ENCODE data around the gene EDEM1.

Gene EDEM1

GRCh38 chr3:5186089-5186857, 1.2 kb upstream of the EDEM1 start:
- TF ChIP-seq CTCF (IDR thresholded peaks at IDR 0.05; ENCODE audit: control insufficient read depth, extremely low read depth, insufficient read depth): no peak
- H3K4me3 ChIP-seq (ENCODE audit: low read depth, low read length): peak overlapping the region; percentile 66
- no peak for DNase-seq (ENCODE audit: low read depth)

GRCh38 chr3:5186858-5187155, 700 bp upstream of the EDEM1 start:
- DNase-seq (ENCODE audit: low read depth): no peak
- H3K4me3 ChIP-seq (ENCODE audit: low read depth, low read length): peak overlapping the region; percentile 66
- no peak for TF ChIP-seq CTCF (IDR thresholded peaks at IDR 0.05; ENCODE audit: control insufficient read depth, extremely low read depth, insufficient read depth)

- no peak for TF ChIP-seq CTCF (IDR thresholded peaks at IDR 0.05; ENCODE audit: control insufficient read depth, extremely low read depth, insufficient read depth)
- DNase-seq (ENCODE audit: low read depth): no peak
- H3K4me3 ChIP-seq (ENCODE audit: low read depth, low read length): peak overlapping the region; percentile 85
Measured at GRCh38 chr3:5187920-5188418, 462 bp downstream of the EDEM1 start.

- no peak for TF ChIP-seq CTCF (IDR thresholded peaks at IDR 0.05; ENCODE audit: control insufficient read depth, extremely low read depth, insufficient read depth)
- H3K4me3 ChIP-seq (ENCODE audit: low read depth, low read length): peak overlapping the region; percentile 85
- DNase-seq (ENCODE audit: low read depth): peak; percentile 63
Measured at GRCh38 chr3:5188419-5189221, 1.1 kb downstream of the EDEM1 start.

- H3K4me3 ChIP-seq (ENCODE audit: low read depth, low read length): no peak overlapping the region
- TF ChIP-seq CTCF (IDR thresholded peaks at IDR 0.05; ENCODE audit: control insufficient read depth, extremely low read depth, insufficient read depth): no peak
- no peak for DNase-seq (ENCODE audit: low read depth)
Measured at GRCh38 chr3:5190147-5190791, 2.8 kb downstream of the EDEM1 start.

- no peak for DNase-seq (ENCODE audit: low read depth)
- H3K4me3 ChIP-seq (ENCODE audit: low read depth, low read length): no peak overlapping the region
- no peak for TF ChIP-seq CTCF (IDR thresholded peaks at IDR 0.05; ENCODE audit: control insufficient read depth, extremely low read depth, insufficient read depth)
Measured at GRCh38 chr3:5191555-5192304, 4.2 kb downstream of the EDEM1 start.

All from LNCaP clone FGC (cell line).